ENCODE results near the gene KRTAP11-1.

Gene KRTAP11-1, protein sequence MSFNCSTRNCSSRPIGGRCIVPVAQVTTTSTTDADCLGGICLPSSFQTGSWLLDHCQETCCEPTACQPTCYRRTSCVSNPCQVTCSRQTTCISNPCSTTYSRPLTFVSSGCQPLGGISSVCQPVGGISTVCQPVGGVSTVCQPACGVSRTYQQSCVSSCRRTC

GRCh38 chr21:30881480-30881879 lies at the start of gene KRTAP11-1:
TSS of gene KRTAP11-1 (minus strand) at chr21:30881580. CDS start at chr21:30881524, 56 bp downstream.
- no peak for FAIRE-seq

DNA sequence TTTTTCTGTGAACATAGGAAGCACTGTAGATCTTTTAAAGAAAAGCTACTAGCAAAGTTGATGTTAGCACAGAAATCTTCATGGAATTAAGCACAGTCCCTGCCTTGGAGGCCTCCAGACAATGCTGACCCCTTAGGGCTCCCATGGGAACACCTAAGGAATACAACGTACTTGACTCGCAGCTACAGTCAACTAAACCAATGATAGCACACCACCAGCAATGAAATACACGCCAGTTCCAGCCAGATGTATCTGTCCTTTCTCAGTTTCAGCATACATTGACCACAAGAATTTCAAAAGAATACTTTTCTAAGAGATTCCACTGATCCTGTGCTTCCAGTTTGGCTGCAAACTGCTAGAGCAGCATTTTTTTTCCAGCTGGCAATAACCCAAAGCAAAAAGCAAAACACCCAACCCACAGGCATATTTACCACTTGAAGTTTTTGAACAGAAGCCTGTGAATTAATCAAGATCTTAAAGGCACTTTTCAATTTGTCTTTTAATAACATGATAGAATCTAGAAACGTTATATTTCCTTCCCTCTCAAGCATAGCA lies 42.8 kb upstream of the KRTAP11-1 start:
- FAIRE-seq: no peak

- no peak for FAIRE-seq
Observed at GRCh38 chr21:30921129-30921528, 39.7 kb upstream of the KRTAP11-1 start.

GRCh38 chr21:30917557-30917956 lies 36.2 kb upstream of the KRTAP11-1 start:
- FAIRE-seq: no peak

- no peak for FAIRE-seq
Observed at GRCh38 chr21:30900881-30901280, 19.5 kb upstream of the KRTAP11-1 start.

DNA sequence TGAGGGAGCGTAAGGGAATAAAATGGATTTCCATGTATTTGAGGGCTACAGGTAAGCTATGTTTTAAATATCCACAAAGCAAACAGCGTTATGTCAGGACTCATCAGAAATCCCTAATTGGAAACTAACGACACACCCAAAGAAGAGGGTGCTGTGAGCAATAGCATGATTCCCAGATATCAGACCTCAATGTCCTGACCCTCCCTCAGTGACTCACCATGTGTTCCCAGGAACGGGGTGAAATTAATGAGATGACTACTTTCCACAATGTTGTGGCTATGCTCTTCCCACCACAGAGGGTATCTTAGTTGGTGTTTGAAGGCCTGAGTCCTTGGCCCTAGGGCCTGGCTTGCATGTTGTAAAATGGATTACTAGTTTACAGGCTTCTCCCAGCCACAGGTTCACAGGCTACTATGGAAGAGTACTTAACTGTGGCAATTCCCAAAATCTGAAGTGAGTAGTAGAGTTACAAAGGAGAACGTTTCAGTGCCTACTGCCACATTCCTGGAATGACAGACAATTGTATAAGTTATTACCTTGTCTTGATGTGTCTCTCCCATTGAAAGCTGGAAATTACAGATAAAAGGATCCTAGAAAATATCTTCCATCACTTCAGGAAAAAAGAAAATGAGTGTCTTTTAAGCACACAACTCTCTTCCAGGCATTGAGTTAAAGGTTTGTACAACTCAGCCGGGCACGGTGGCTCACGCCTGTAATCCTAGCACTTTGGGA lies 1.7 kb upstream of the KRTAP11-1 start:
- no peak for FAIRE-seq

- no peak for FAIRE-seq
Observed at GRCh38 chr21:30880914-30881313, 466 bp downstream of the KRTAP11-1 start.

- no peak for FAIRE-seq
Observed at GRCh38 chr21:30874526-30874925, 6.9 kb downstream of the KRTAP11-1 start.

- no peak for FAIRE-seq
Observed at GRCh38 chr21:30847627-30848500, 33.5 kb downstream of the KRTAP11-1 start.

- FAIRE-seq: no peak
Observed at GRCh38 chr21:30842990-30843389, 38.4 kb downstream of the KRTAP11-1 start.

GRCh38 chr21:30839304-30839703 lies 42.1 kb downstream of the KRTAP11-1 start:
- FAIRE-seq: no peak

DNA sequence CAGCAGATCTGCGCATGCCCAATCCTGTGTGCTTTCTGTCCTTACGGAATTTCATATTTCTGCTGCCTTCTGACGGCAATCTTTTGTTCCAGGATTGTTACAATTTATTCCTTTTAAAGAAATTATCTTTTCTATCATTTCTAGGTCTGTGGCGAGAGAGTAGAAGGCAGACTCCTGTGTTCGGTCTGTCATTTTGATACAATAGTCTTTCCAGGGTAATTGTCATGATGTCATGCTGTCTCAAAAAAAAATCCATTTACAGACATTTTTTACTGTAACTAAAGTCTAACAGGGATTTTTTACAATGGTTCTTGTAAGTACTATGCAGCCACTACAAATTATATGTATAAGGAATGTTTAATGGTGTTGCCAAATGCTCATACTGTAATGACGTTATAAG lies 42.8 kb downstream of the KRTAP11-1 start:
- FAIRE-seq: no peak

DNA sequence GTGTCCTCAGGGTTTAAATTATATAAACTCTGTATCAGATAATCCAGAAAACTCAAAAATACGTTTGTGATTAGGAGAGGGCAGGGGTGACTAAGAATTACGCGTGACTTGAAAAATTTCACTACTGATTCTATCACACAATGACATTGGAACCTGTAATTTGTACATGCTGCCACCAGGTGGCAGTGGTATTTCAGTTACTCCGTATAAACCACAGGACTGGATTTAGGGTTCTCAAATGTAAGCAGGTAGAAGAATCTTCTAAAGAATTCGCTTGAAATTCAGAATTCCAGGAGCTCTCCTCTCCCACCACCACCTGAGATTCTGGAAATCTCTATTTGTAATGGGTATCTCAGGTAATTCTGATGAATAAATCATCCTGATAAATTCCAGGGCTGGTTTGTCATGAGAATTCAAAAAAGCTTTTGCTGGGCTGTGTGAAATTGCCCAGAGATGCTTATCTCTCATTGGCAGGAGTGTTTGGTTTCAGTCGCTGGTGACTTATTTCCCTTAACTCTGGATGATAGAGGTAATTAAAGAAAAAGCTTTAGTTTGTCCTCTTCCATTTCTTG lies 50.1 kb downstream of the KRTAP11-1 start:
- no peak for FAIRE-seq

Measured in TTC549 (cell line).